OCI-LY1 (cell line): ENCODE measurements around the gene PYCR2.

ENCODE experiments used
- H2AFZ ChIP-seq: fragments of 200-600 bp; sonication (generic), shearing (Covaris generic); 2 replicates; pipeline ENCODE4 v1.6.0; 2014; ENCODE audit warnings: antibody characterized with exemption, mild to moderate bottlenecking, low read length
- H3F3A ChIP-seq: fragments of 200-600 bp; sonication (generic), shearing (Covaris generic); 2 replicates; pipeline ENCODE4 v1.6.0; 2014; ENCODE audit warnings: mild to moderate bottlenecking, antibody characterized with exemption, low read length, moderate library complexity; ENCODE audit not compliant: insufficient read depth
- H3K27ac ChIP-seq: fragments of 200-600 bp; sonication (generic); 2 replicates; pipeline ENCODE4 v1.5.1; 2014; ENCODE audit warnings: low read length, mixed run types, mild to moderate bottlenecking, low read depth; ENCODE audit not compliant: poor library complexity, severe bottlenecking
- H3K27me3 ChIP-seq: fragments of 200-600 bp; sonication (generic); 2 replicates; pipeline ENCODE4 v1.6.0; 2014; ENCODE audit warnings: antibody characterized with exemption, mild to moderate bottlenecking, low read length, moderate library complexity; ENCODE audit not compliant: insufficient read depth
- H3K36me3 ChIP-seq: fragments of 200-600 bp; sonication (generic); 2 replicates; pipeline ENCODE4 v1.6.1; 2014; ENCODE audit warnings: mild to moderate bottlenecking, antibody characterized with exemption, low read length, moderate library complexity, mixed read lengths; ENCODE audit not compliant: insufficient read depth
- H3K4me1 ChIP-seq: fragments of 200-600 bp; sonication (generic); 2 replicates; pipeline ENCODE4 v1.5.1; 2014; ENCODE audit warnings: mild to moderate bottlenecking, low read length, moderate library complexity; ENCODE audit not compliant: insufficient read depth, severe bottlenecking
- H3K4me2 ChIP-seq: fragments of 200-600 bp; sonication (generic), shearing (Covaris generic); 2 replicates; pipeline ENCODE4 v1.6.1; 2014; ENCODE audit warnings: low read length
- H3K4me3 ChIP-seq: fragments of 200-600 bp; sonication (generic); 2 replicates; pipeline ENCODE4 v1.5.1; 2014; ENCODE audit warnings: low read length, low read depth, mild to moderate bottlenecking, mixed read lengths; ENCODE audit not compliant: poor library complexity, severe bottlenecking
- H3K79me2 ChIP-seq: fragments of 200-600 bp; shearing (Covaris generic); 2 replicates; pipeline ENCODE4 v1.6.1; 2016; ENCODE audit warnings: mixed run types, low read length, mixed read lengths; ENCODE audit not compliant: insufficient read depth
- H3K9ac ChIP-seq: fragments of 200-600 bp; sonication (generic), shearing (Covaris generic); 2 replicates; pipeline ENCODE4 v1.6.1; 2014; ENCODE audit warnings: mild to moderate bottlenecking, low read length, mixed read lengths
- H3K9me2 ChIP-seq: fragments of 200-600 bp; sonication (generic), shearing (Covaris generic); 2 replicates; pipeline ENCODE4 v1.6.1; 2014; ENCODE audit warnings: low read depth, mild to moderate bottlenecking, low read length, mixed read lengths
- H3K9me3 ChIP-seq: fragments of 200-600 bp; shearing (Covaris generic); 2 replicates; pipeline ENCODE4 v1.6.1; 2014; ENCODE audit warnings: low read length, mixed read lengths
- H4K20me1 ChIP-seq: fragments of 200-600 bp; sonication (generic), shearing (Covaris generic); 2 replicates; pipeline ENCODE4 v1.6.0; 2016; ENCODE audit warnings: mild to moderate bottlenecking, low read length; ENCODE audit not compliant: insufficient read depth
- CTCF ChIP-seq: fragments of 200-600 bp; sonication (generic), shearing (Covaris generic); IDR thresholded peaks from 2 replicates; pipeline ENCODE4 v1.5.1; 2017; ENCODE audit warnings: mild to moderate bottlenecking, antibody characterized with exemption, low read length, moderate library complexity, mixed read lengths
- EZH2 ChIP-seq: fragments of 200-600 bp; sonication (generic), shearing (Covaris generic); IDR thresholded peaks from 2 replicates; pipeline ENCODE4 v1.8.0; 2017; ENCODE audit warnings: borderline replicate concordance, mixed run types, mild to moderate bottlenecking, antibody characterized with exemption, low read length, moderate library complexity, mixed read lengths

Gene PYCR2

GRCh38 chr1:225963735-225964530 is 39.9 kb upstream of the PYCR2 start:
- TF ChIP-seq CTCF: no peak
- TF ChIP-seq EZH2: no peak
- H3K4me2 ChIP-seq: no peak overlapping the region
- H3F3A ChIP-seq: no peaks in the 10 kb centered on the region
- H3K9me3 ChIP-seq: no peaks in the 10 kb centered on the region
- H2AFZ ChIP-seq: no peak overlapping the region
- H4K20me1 ChIP-seq: no peaks in the 10 kb centered on the region
- no peaks in the 10 kb centered on the region for H3K9me2 ChIP-seq
- H3K27me3 ChIP-seq: no peaks in the 10 kb centered on the region
- no peaks in the 10 kb centered on the region for H3K79me2 ChIP-seq
- H3K27ac ChIP-seq: no peak overlapping the region
- H3K36me3 ChIP-seq: no peaks in the 10 kb centered on the region
- H3K9ac ChIP-seq: no peak overlapping the region
- H3K4me1 ChIP-seq: no peaks in the 10 kb centered on the region
- no peak overlapping the region for H3K4me3 ChIP-seq

GRCh38 chr1:225962440-225962975 is 38.5 kb upstream of the PYCR2 start:
- Histone ChIP-seq H3K9me2 (no peaks in the 10 kb centered on the region), H3K27me3 (no peaks in the 10 kb centered on the region), H2AFZ (no peak overlapping the region), H3K9me3 (no peaks in the 10 kb centered on the region), H3K9ac (no peak overlapping the region), H3K4me3 (no peak overlapping the region), H3K79me2 (no peaks in the 10 kb centered on the region), H3K4me2 (0 out of 2 replicates have a peak overlapping the region, but pooled peaks have one; percentile 30), H3K27ac (no peak overlapping the region), H3K36me3 (no peaks in the 10 kb centered on the region), H3K4me1 (no peaks in the 10 kb centered on the region), H4K20me1 (no peaks in the 10 kb centered on the region), H3F3A (no peaks in the 10 kb centered on the region)
- TF ChIP-seq CTCF (peak; percentile 97), EZH2 (no peak)

- H3K4me3 ChIP-seq: no peak overlapping the region
- TF ChIP-seq CTCF (no peak), EZH2 (no peak)
- H3K9me3 ChIP-seq: no peaks in the 10 kb centered on the region
- no peaks in the 10 kb centered on the region for H3K4me1 ChIP-seq
- H3K9me2 ChIP-seq: no peaks in the 10 kb centered on the region
- H4K20me1 ChIP-seq: no peaks in the 10 kb centered on the region
- no peak overlapping the region for H3K27ac ChIP-seq
- H2AFZ ChIP-seq: no peak overlapping the region
- H3K27me3 ChIP-seq: no peaks in the 10 kb centered on the region
- H3F3A ChIP-seq: no peaks in the 10 kb centered on the region
- H3K36me3 ChIP-seq: no peaks in the 10 kb centered on the region
- H3K4me2 ChIP-seq: 0 out of 2 replicates have a peak overlapping the region, but pooled peaks have one; percentile 30
- H3K79me2 ChIP-seq: no peaks in the 10 kb centered on the region
- H3K9ac ChIP-seq: no peak overlapping the region
Measured at GRCh38 chr1:225961659-225962439, 37.8 kb upstream of the PYCR2 start.
